Astrocyte (in vitro differentiated cells and primary cell): ENCODE measurements around the gene ATP6V1B1.

Experiments used
- CTCF ChIP-seq: IDR thresholded peaks from 2 replicates; pipeline ENCODE4 v1.5.1; 2011; ENCODE audit warnings: low read depth, mild to moderate bottlenecking, inconsistent platforms, low read length, moderate library complexity; ENCODE audit not compliant: insufficient read depth
- EZH2 ChIP-seq: IDR thresholded peaks from 2 replicates; pipeline ENCODE4 v1.6.1; 2012; ENCODE audit warnings: mild to moderate bottlenecking, low read length, inconsistent platforms; ENCODE audit not compliant: insufficient read depth

- no peak for TF ChIP-seq CTCF
- no peak for TF ChIP-seq EZH2
Measured at GRCh38 chr2:71006323-71006722, 70.6 kb downstream of the ATP6V1B1 start.
